BE2C (cell line): ENCODE results near the gene LAMA3.

Experiments used
- DNase-seq: peaks from one replicate; pipeline ENCODE4 v3.0.0-alpha.2; 2020
- H3K27me3 ChIP-seq: fragments of 250-450 bp; sonication (Bioruptor Pico); 2 replicates; pipeline ENCODE4 v1.5.1; 2020; ENCODE audit warnings: mild to moderate bottlenecking
- H3K36me3 ChIP-seq: fragments of 250-450 bp; sonication (Bioruptor Pico); 2 replicates; pipeline ENCODE4 v1.5.1; 2020; ENCODE audit warnings: mild to moderate bottlenecking
- H3K4me1 ChIP-seq: fragments of 250-450 bp; sonication (Bioruptor Pico); 2 replicates; pipeline ENCODE4 v1.5.1; 2020
- H3K4me3 ChIP-seq: 2 replicates; pipeline ENCODE4 v1.5.1; 2011; ENCODE audit warnings: low read depth, low read length
- H3K9me3 ChIP-seq: fragments of 250-450 bp; sonication (Bioruptor Pico); 2 replicates; pipeline ENCODE4 v1.5.1; 2020
- CTCF ChIP-seq: IDR thresholded peaks from 2 replicates; pipeline ENCODE4 v1.5.1; 2012; ENCODE audit warnings: mild to moderate bottlenecking, low read depth, low read length

Gene LAMA3

GRCh38 chr18:23971666-23972230 is 282.5 kb downstream of the LAMA3 start:
- Histone ChIP-seq H3K4me1 (no peaks in the 10 kb centered on the region), H3K4me3 (no peak overlapping the region)
- TF ChIP-seq CTCF: no peak

GRCh38 chr18:23972453-23972852 is 283.2 kb downstream of the LAMA3 start:
- no peaks in the 10 kb centered on the region for H3K36me3 ChIP-seq
- H3K9me3 ChIP-seq: no peaks in the 10 kb centered on the region
- no peak overlapping the region for H3K4me3 ChIP-seq
- DNase-seq: no peak
- H3K27me3 ChIP-seq: no peaks in the 10 kb centered on the region
- TF ChIP-seq CTCF: no peak
- no peaks in the 10 kb centered on the region for H3K4me1 ChIP-seq

More at GRCh38 chr18:23971666-23972230, 282.5 kb downstream of the LAMA3 start:
- Histone ChIP-seq H3K9me3 (no peaks in the 10 kb centered on the region), H3K36me3 (no peaks in the 10 kb centered on the region), H3K27me3 (no peaks in the 10 kb centered on the region)
- DNase-seq: no peak

- H3K36me3 ChIP-seq: no peaks in the 10 kb centered on the region
- H3K4me1 ChIP-seq: no peaks in the 10 kb centered on the region
- no peak overlapping the region for H3K4me3 ChIP-seq
- H3K9me3 ChIP-seq: no peaks in the 10 kb centered on the region
- TF ChIP-seq CTCF: no peak
- no peaks in the 10 kb centered on the region for H3K27me3 ChIP-seq
- no peak for DNase-seq
Measured at GRCh38 chr18:23977103-23977502, 287.9 kb downstream of the LAMA3 start.

GRCh38 chr18:23977719-23978483 is 288.6 kb downstream of the LAMA3 start:
- no peak overlapping the region for H3K4me3 ChIP-seq
- no peak for TF ChIP-seq CTCF
- no peaks in the 10 kb centered on the region for H3K9me3 ChIP-seq
- DNase-seq: no peak
- no peaks in the 10 kb centered on the region for H3K27me3 ChIP-seq
- no peaks in the 10 kb centered on the region for H3K36me3 ChIP-seq
- no peaks in the 10 kb centered on the region for H3K4me1 ChIP-seq

GRCh38 chr18:23981369-23981980 is 292.2 kb downstream of the LAMA3 start:
- no peak overlapping the region for H3K4me3 ChIP-seq
- H3K4me1 ChIP-seq: no peaks in the 10 kb centered on the region
- TF ChIP-seq CTCF: no peak
- no peaks in the 10 kb centered on the region for H3K9me3 ChIP-seq
- no peak for DNase-seq
- H3K27me3 ChIP-seq: no peaks in the 10 kb centered on the region
- H3K36me3 ChIP-seq: no peaks in the 10 kb centered on the region
